HEK293 (cell line): Measurements from ENCODE around the gene PHF12.
A peak's percentile ranks its signal among the peaks of the same experiment; 100 is the strongest.

Source experiments
- CTCF ChIA-PET: fragments of 350-600 bp; formaldehyde crosslinking; extraction: SDS; loops from one replicate; lab custom pipeline; 2021; ENCODE audit warnings: antibody characterized with exemption; lab: Yijun Ruan, JAX
- POLR2A ChIA-PET: fragments of 300-600 bp; formaldehyde crosslinking; extraction: SDS; loops from one replicate; lab custom pipeline; 2020; ENCODE audit warnings: antibody characterized with exemption, inconsistent platforms; lab: Yijun Ruan, JAX
- H3K27ac ChIP-seq: fragments of 200-500 bp; sonication (Bioruptor generic); 2 replicates; pipeline ENCODE4 v1.5.1; 2014; ENCODE audit warnings: low read depth, low read length, control low read depth, inconsistent platforms; ENCODE audit errors: extremely low read depth
- H3K36me3 ChIP-seq, 2 experiments: fragments of 200-500 bp in 1 of 2; sonication (Bioruptor generic) in 1 of 2; 1 replicate in 1 of 2; 2 replicates in 1 of 2; pipeline ENCODE4 v1.5.1; 2014 to 2017; ENCODE audit warnings: inconsistent platforms in 2 of 2, low read length in 2 of 2; ENCODE audit not compliant: control insufficient read depth in 2 of 2, insufficient read depth in 1 of 2
- H3K4me1 ChIP-seq: fragments of 200-500 bp; sonication (Bioruptor generic); 2 replicates; pipeline ENCODE4 v1.5.1; 2014; ENCODE audit warnings: mild to moderate bottlenecking, low read length, inconsistent platforms; ENCODE audit not compliant: control insufficient read depth, insufficient read depth
- H3K4me3 ChIP-seq: 2 replicates; pipeline ENCODE4 v1.5.1; 2011; ENCODE audit warnings: low read depth, mild to moderate bottlenecking, control low read depth, low read length, moderate library complexity
- H3K9me3 ChIP-seq: fragments of 200-500 bp; sonication (Bioruptor generic); 2 replicates; pipeline ENCODE4 v1.5.1; 2014; ENCODE audit warnings: low read depth, low read length, inconsistent platforms; ENCODE audit not compliant: control insufficient read depth, insufficient read depth
- ATF2 ChIP-seq: fragments of 450-650 bp; formaldehyde crosslinking; IDR thresholded peaks from 2 replicates; pipeline ENCODE4 v1.5.1; 2016; ENCODE audit warnings: missing biosample characterization, missing genetic modification characterization, low read depth
- FEZF1 ChIP-seq: fragments of 450-650 bp; formaldehyde crosslinking; IDR thresholded peaks from 2 replicates; pipeline ENCODE4 v1.5.1; 2016; ENCODE audit warnings: missing biosample characterization, missing genetic modification characterization
- GFI1B ChIP-seq: fragments of 450-650 bp; formaldehyde crosslinking; IDR thresholded peaks from 2 replicates; pipeline ENCODE4 v1.5.1; 2016; ENCODE audit warnings: missing biosample characterization, missing genetic modification characterization
- GLI2 ChIP-seq: fragments of 450-650 bp; formaldehyde crosslinking; IDR thresholded peaks from 2 replicates; pipeline ENCODE4; 2017; ENCODE audit warnings: missing biosample characterization, missing genetic modification characterization, low read depth, borderline replicate concordance
- KLF10 ChIP-seq: fragments of 450-650 bp; IDR thresholded peaks from 2 replicates; pipeline ENCODE4 v1.5.1; 2018; ENCODE audit warnings: missing biosample characterization, mild to moderate bottlenecking, missing genetic modification characterization
- PRDM10 ChIP-seq: fragments of 450-650 bp; formaldehyde crosslinking; IDR thresholded peaks from 2 replicates; pipeline ENCODE4 v1.5.1; 2016; ENCODE audit warnings: missing biosample characterization, missing genetic modification characterization
- PRDM4 ChIP-seq: fragments of 450-650 bp; formaldehyde crosslinking; IDR thresholded peaks from 2 replicates; pipeline ENCODE4 v1.5.1; 2017; ENCODE audit warnings: missing biosample characterization, missing genetic modification characterization
- TRIM28 ChIP-seq: IDR thresholded peaks from 2 replicates; pipeline ENCODE4 v1.6.1; 2011; ENCODE audit warnings: low read length, control low read depth, borderline replicate concordance
- ZBTB48 ChIP-seq: fragments of 450-650 bp; formaldehyde crosslinking; IDR thresholded peaks from 2 replicates; pipeline ENCODE4 v1.5.1; 2016; ENCODE audit warnings: missing biosample characterization, missing genetic modification characterization
- ZFHX2 ChIP-seq: fragments of 450-650 bp; formaldehyde crosslinking; conservative IDR thresholded peaks from 2 replicates; pipeline ENCODE4 v1.5.1; 2016; ENCODE audit warnings: missing biosample characterization, missing genetic modification characterization
- ZFP37 ChIP-seq: fragments of 450-650 bp; formaldehyde crosslinking; IDR thresholded peaks from 2 replicates; pipeline ENCODE4 v1.5.1; 2016; ENCODE audit warnings: missing biosample characterization, missing genetic modification characterization
- ZNF140 ChIP-seq: fragments of 450-650 bp; formaldehyde crosslinking; IDR thresholded peaks from 2 replicates; pipeline ENCODE4 v1.5.1; 2016; ENCODE audit warnings: missing biosample characterization, missing genetic modification characterization
- ZNF175 ChIP-seq: fragments of 450-650 bp; formaldehyde crosslinking; IDR thresholded peaks from 2 replicates; pipeline ENCODE4 v1.5.1; 2016; ENCODE audit warnings: missing biosample characterization, missing genetic modification characterization
- ZNF416 ChIP-seq: fragments of 450-650 bp; formaldehyde crosslinking; IDR thresholded peaks from 2 replicates; pipeline ENCODE4 v1.5.1; 2016; ENCODE audit warnings: missing biosample characterization, missing genetic modification characterization
- ZNF529 ChIP-seq: fragments of 450-650 bp; formaldehyde crosslinking; IDR thresholded peaks from 2 replicates; pipeline ENCODE4 v1.5.1; 2017; ENCODE audit warnings: missing genetic modification characterization, missing biosample characterization; ENCODE audit not compliant: insufficient replicate concordance
- ZNF600 ChIP-seq: fragments of 450-650 bp; formaldehyde crosslinking; IDR thresholded peaks from 2 replicates; pipeline ENCODE4 v1.5.1; 2016; ENCODE audit warnings: missing biosample characterization, missing genetic modification characterization
- TF ChIP-seq, protein P1 (sequence below): fragments of 450-650 bp; formaldehyde crosslinking; IDR thresholded peaks from 2 replicates; pipeline ENCODE4 v1.5.1; 2016; ENCODE audit warnings: missing biosample characterization, missing genetic modification characterization

PHF12 gene

GRCh38 chr17:28910534-28910933, 40.8 kb downstream of the PHF12 start:
- POLR2A ChIA-PET, result interaction anchor here (1.5 kb wide), 1 partner anchor 184 kb away, joined by 4 read pairs; no protein-coding TSS in a partner anchor

DNA sequence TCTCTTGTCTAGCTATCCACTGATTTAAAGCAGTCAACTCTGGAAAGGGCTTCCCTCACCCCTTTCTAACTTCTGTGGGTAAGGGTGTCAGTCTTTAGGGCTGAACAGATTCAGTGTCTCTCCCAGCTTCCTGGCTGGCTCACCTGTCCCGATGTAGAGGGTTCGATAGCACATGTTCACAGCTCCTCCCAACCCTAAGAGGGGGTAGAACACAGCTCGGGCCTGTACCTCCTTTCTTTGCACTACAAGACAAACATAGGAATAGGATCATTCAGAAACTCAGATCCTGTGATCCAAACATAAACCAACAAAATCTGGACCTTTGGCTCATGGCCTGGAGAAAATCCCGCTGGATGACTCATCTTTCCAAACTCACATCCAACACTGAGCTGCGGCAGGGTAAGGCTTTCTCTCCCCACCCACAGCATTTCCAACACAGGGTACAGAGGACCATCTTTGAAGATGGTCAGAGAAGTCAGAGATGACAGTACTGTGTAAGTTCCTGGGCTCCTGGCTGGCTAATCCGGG, 42.6 kb downstream of the PHF12 start:
- Histone ChIP-seq H3K27ac (no peak overlapping the region), H3K36me3 (peaks cover 48 to 84% of the 10 kb centered on the region in 2 experiments), H3K9me3 (no peaks in the 10 kb centered on the region), H3K4me1 (no peaks in the 10 kb centered on the region), H3K4me3 (no peak overlapping the region)
- ChIA-PET CTCF (interaction anchor here (0.5 to 18.6 kb wide), 11 partner anchors 7 to 224 kb away, joined by 3 to 142 read pairs (median 5); partner anchors contain the start of genes FLOT2 and TLCD1), POLR2A (interaction anchor here (0.5 to 0.9 kb wide), 3 partner anchors 86 to 182 kb away, joined by 3 to 7 read pairs (median 4); no protein-coding TSS in a partner anchor)
- TF ChIP-seq ZNF600 (tag by site-specific recombination), result peak; percentile 82
- 0 out of 2 replicates have a peak, but pooled peaks have one; percentile 22 for TF ChIP-seq ZFHX2 (tag by site-specific recombination)
- TF ChIP-seq GFI1B, result peak; percentile 70; the same call in 1 of the 2 replicates
- TF ChIP-seq ATF2 (tag by site-specific recombination), result no peak

More at GRCh38 chr17:28910534-28910933, 40.8 kb downstream of the PHF12 start:
- CTCF ChIA-PET, result interaction anchor here (0.6 to 4.5 kb wide), 14 partner anchors 8 to 401 kb away, joined by 3 to 22 read pairs (median 4); partner anchors contain the start of genes DHRS13, FLOT2 and NEK8
- no peak overlapping the region for H3K27ac ChIP-seq
- H3K36me3 ChIP-seq, result peaks cover 66 to 97% of the 10 kb centered on the region in 2 experiments
- H3K9me3 ChIP-seq, result no peaks in the 10 kb centered on the region
- no peak overlapping the region for H3K4me3 ChIP-seq
- TF ChIP-seq PRDM10 (tag by site-specific recombination), result peak; percentile 87
- no peak for TF ChIP-seq FEZF1 (tag by site-specific recombination)
- no peak for TF ChIP-seq ZFP37 (tag by site-specific recombination)
- no peaks in the 10 kb centered on the region for H3K4me1 ChIP-seq

- POLR2A ChIA-PET, result interaction anchor here (0.5 to 1.8 kb wide), 7 partner anchors 10 to 197 kb away, joined by 3 to 7 read pairs (median 3); partner anchors contain the start of genes FAM222B, FLOT2, PHF12 and PROCA1
- no peak overlapping the region for H3K27ac ChIP-seq
- TF ChIP-seq ZNF140 (no peak), KLF10 (tag by site-specific recombination) (no peak), ZNF175 (tag by site-specific recombination) (no peak), ZNF416 (tag by site-specific recombination) (no peak), ZFHX2 (tag by site-specific recombination) (no peak), PRDM4 (tag by site-specific recombination) (no peak), TRIM28 (no peak), GLI2 (tag by site-specific recombination) (no peak), ZNF529 (tag by site-specific recombination) (no peak), ZBTB48 (tag by site-specific recombination) (no peak)
- TF ChIP-seq, protein P1, sequence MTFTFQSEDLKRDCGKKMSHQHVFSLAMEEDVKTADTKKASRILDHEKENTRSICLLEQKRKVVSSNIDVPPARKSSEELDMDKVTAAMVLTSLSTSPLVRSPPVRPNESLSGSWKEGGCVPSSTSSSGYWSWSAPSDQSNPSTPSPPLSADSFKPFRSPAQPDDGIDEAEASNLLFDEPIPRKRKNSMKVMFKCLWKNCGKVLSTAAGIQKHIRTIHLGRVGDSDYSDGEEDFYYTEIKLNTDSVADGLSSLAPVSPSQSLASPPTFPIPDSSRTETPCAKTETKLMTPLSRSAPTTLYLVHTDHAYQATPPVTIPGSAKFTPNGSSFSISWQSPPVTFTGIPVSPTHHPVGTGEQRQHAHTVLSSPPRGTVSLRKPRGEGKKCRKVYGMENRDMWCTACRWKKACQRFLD, result no peak
Observed at GRCh38 chr17:28907709-28908475, 43.4 kb downstream of the PHF12 start.

More at GRCh38 chr17:28907709-28908475, 43.4 kb downstream of the PHF12 start:
- CTCF ChIA-PET, result interaction anchor here (0.6 to 18.6 kb wide), 12 partner anchors 8 to 309 kb away, joined by 3 to 142 read pairs (median 4); partner anchors contain the start of genes FLOT2 and TLCD1
- Histone ChIP-seq H3K9me3 (no peaks in the 10 kb centered on the region), H3K4me1 (no peaks in the 10 kb centered on the region), H3K4me3 (no peak overlapping the region), H3K36me3 (peaks cover 42 to 76% of the 10 kb centered on the region in 2 experiments)
